BLaER1 treated with 17β-estradiol and CSF1 and Interleukin-3, amounts not matched to agents 10 nM and 100 nM (cell line): ENCODE results near the gene CBLB.

ENCODE experiments used
- H3K27ac ChIP-seq, 11 experiments: shearing (Covaris generic); formaldehyde crosslinking; 2 replicates each; pipeline ENCODE4 v1.8.1; 2022
- H3K27me3 ChIP-seq, 11 experiments: shearing (Covaris generic); formaldehyde crosslinking; 2 replicates each; pipeline ENCODE4 v1.8.1; 2022
- H3K36me3 ChIP-seq, 11 experiments: shearing (Covaris generic); formaldehyde crosslinking; 2 replicates each; pipeline ENCODE4 v1.8.1; 2022
- H3K4me1 ChIP-seq, 10 experiments: shearing (Covaris generic); formaldehyde crosslinking; 2 replicates each; pipeline ENCODE4 v1.8.1; 2022
- H3K4me2 ChIP-seq, 11 experiments: shearing (Covaris generic); formaldehyde crosslinking; 2 replicates each; pipeline ENCODE4 v1.8.1; 2022
- H3K4me3 ChIP-seq, 10 experiments: shearing (Covaris generic); formaldehyde crosslinking; 2 replicates each; pipeline ENCODE4 v1.8.1; 2022
- H3K9ac ChIP-seq, 11 experiments: shearing (Covaris generic); formaldehyde crosslinking; 2 replicates each; pipeline ENCODE4 v1.8.1; 2022
- H3K9me3 ChIP-seq, 11 experiments: shearing (Covaris generic); formaldehyde crosslinking; replicated peaks in 1 of 11; 2 replicates each; pipeline ENCODE4 v1.8.1; 2022
- H4K20me1 ChIP-seq, 11 experiments: shearing (Covaris generic); formaldehyde crosslinking; 2 replicates each; pipeline ENCODE4 v1.8.1; 2022
- Cebpa-rat ChIP-seq, 11 experiments: shearing (Covaris generic); IDR thresholded peaks; 2 replicates each; pipeline ENCODE4 v1.8.1; 2022

CBLB gene

DNA sequence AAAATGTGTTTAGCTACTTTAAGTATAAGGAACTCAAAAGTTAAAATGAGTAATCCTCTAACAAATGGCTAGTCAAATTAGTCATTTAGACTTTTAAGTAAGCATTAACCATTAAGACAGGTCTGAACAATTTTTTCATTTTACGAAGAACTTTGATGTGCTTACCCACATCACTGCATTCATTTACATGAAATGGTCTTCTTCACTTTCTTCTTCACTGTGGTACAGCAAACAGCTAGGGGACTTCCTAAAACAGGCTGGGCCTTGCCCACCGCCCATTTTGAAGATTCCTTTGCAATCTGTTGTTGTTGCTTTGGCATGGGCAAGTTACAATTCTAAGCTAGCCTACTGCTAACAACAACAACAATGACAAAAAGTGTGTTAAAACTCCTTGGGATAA lies 67.4 kb downstream of the CBLB start:
- H3K4me1 ChIP-seq = peaks cover 8 to 52% (median 35%) of the 10 kb centered on the region in 10 experiments
- peaks cover 0 to 18% (median 2%) of the 10 kb centered on the region in 11 experiments; a peak in 5 of 22 replicates for H3K36me3 ChIP-seq
- TF ChIP-seq Cebpa-rat (IDR thresholded peaks at IDR 0.05) = no peak
- no peak overlapping the region for H3K4me2 ChIP-seq
- H3K27ac ChIP-seq = no peak overlapping the region
- H3K27me3 ChIP-seq = no peaks in the 10 kb centered on the region
- no peak overlapping the region for H3K4me3 ChIP-seq
- peaks cover 0 to 80% (median 0%) of the 10 kb centered on the region in 11 experiments; a peak in 3 of 22 replicates for H4K20me1 ChIP-seq
- H3K9me3 ChIP-seq = peaks cover 0 to 15% (median 8%) of the 10 kb centered on the region in 11 experiments; a peak in 15 of 22 replicates
- H3K9ac ChIP-seq = no peak overlapping the region

DNA sequence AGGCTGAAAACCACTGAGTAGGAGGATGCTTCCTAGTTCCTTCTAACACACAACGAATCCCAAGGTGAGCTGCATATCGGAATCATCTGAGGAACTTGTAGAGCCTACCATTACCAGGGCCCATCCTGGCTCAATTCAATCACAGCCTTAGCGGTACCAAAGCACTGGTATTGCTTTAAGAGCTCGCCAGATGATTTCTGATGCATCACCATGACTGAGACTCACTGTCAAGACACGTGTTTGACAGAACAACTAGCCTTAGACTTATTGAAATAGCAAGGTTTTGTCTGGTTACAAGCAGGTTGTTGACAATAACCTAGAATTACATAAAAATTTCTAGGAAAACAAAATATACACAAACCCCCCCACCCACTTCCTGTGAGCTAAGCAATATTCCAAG lies 68.5 kb downstream of the CBLB start:
- peaks cover 8 to 49% (median 31%) of the 10 kb centered on the region in 10 experiments for H3K4me1 ChIP-seq
- peaks cover 0 to 80% (median 0%) of the 10 kb centered on the region in 11 experiments; a peak in 3 of 22 replicates for H4K20me1 ChIP-seq
- no peak overlapping the region for H3K9ac ChIP-seq
- peaks cover 0 to 20% (median 6%) of the 10 kb centered on the region in 11 experiments; a peak in 6 of 22 replicates for H3K36me3 ChIP-seq
- peaks cover 5 to 25% (median 17%) of the 10 kb centered on the region in 11 experiments; a peak in 20 of 22 replicates for H3K9me3 ChIP-seq
- H3K27ac ChIP-seq = no peak overlapping the region; a peak in 1 of 22 replicates
- TF ChIP-seq Cebpa-rat (IDR thresholded peaks at IDR 0.05) = no peak
- H3K27me3 ChIP-seq = no peaks in the 10 kb centered on the region
- H3K4me2 ChIP-seq = no peak overlapping the region
- no peak overlapping the region for H3K4me3 ChIP-seq

- Histone ChIP-seq H3K9ac (no peak overlapping the region; a peak in 1 of 22 replicates), H3K36me3 (peaks cover 0 to 15% (median 6%) of the 10 kb centered on the region in 11 experiments; a peak in 6 of 22 replicates), H3K9me3 (peaks cover 5 to 20% (median 17%) of the 10 kb centered on the region in 11 experiments; a peak in 20 of 22 replicates), H3K27ac (peak overlapping the region in 4 of 11 experiments; percentile 49 to 62 (median 56); a peak in 6 of 22 replicates), H4K20me1 (peaks cover 0 to 84% (median 0%) of the 10 kb centered on the region in 11 experiments; a peak in 3 of 22 replicates), H3K4me3 (no peak overlapping the region), H3K4me1 (peaks cover 8 to 49% (median 31%) of the 10 kb centered on the region in 10 experiments), H3K4me2 (peak overlapping the region in 8 of 11 experiments; percentile 24 to 75 (median 63); a peak in 11 of 22 replicates), H3K27me3 (no peaks in the 10 kb centered on the region)
- no peak for TF ChIP-seq Cebpa-rat (IDR thresholded peaks at IDR 0.05)
These were observed 69.5 kb downstream of the CBLB start for GRCh38 chr3:105799286-105799685.

DNA sequence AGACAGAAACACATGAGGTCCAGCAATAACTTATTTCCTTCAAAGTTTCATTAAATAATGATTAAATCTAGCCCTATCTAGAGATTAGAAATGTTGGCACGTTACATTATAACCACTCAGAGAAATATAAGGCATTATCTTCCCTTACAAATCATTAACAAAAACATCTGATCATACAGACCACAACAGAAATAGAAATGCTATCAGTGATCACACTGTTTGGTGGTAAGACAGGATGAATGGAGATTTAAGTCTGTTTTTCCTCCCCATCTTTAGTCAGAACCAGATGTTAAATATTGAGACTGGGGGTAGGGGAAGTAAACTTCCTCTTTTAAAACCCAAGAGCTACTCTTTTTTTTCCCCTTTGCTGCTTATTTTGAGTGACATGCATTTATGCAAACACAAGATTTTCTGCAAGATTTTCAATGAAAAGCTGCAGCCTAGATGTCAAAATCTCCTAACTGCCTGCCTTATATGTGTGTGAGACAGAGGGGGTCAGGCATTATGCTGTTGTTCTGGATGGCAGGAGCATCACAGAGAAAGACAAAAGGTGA lies 70.4 kb downstream of the CBLB start:
- H3K27ac ChIP-seq = peak overlapping the region in 10 of 11 experiments; percentile 33 to 63 (median 56); a peak in 19 of 22 replicates
- no peaks in the 10 kb centered on the region for H3K27me3 ChIP-seq
- H3K4me3 ChIP-seq = no peak overlapping the region
- peaks cover 0 to 15% (median 3%) of the 10 kb centered on the region in 11 experiments; a peak in 6 of 22 replicates for H3K36me3 ChIP-seq
- H4K20me1 ChIP-seq = peaks cover 0 to 87% (median 0%) of the 10 kb centered on the region in 11 experiments; a peak in 3 of 22 replicates
- peak overlapping the region in 4 of 11 experiments; percentile 12 to 61 (median 32); a peak in 4 of 22 replicates for H3K9ac ChIP-seq
- TF ChIP-seq Cebpa-rat (IDR thresholded peaks at IDR 0.05) = no peak
- H3K4me1 ChIP-seq = peaks cover 8 to 49% (median 32%) of the 10 kb centered on the region in 10 experiments
- peak overlapping the region; percentile 44 to 75 (median 61); a peak in 20 of 22 replicates for H3K4me2 ChIP-seq
- peaks cover 5 to 20% (median 17%) of the 10 kb centered on the region in 11 experiments; a peak in 20 of 22 replicates for H3K9me3 ChIP-seq

DNA sequence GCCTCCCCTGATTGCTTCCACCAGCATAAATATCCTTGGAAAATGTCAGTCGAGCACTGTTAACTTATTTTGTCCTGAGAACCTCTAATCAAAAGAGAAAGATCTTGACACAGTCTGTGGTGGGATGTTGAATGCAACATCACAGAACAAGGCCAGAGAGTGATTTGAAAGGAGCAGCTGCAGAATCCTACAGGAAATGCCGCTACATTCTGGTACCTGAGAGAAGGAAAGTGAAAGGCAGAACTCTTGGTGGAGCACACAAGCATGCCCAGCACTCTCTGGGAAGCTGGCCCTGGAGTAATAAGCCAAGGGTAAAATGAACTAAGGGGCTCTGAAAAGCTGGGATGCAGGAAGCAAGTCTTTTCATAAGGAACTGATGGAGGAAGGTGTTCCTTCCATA lies 75.8 kb downstream of the CBLB start:
- peaks cover 13 to 45% (median 36%) of the 10 kb centered on the region in 10 experiments; a peak in 19 of 20 replicates for H3K4me1 ChIP-seq
- peaks cover 5 to 20% (median 17%) of the 10 kb centered on the region in 11 experiments; a peak in 20 of 22 replicates for H3K9me3 ChIP-seq
- TF ChIP-seq Cebpa-rat (IDR thresholded peaks at IDR 0.05) = no peak
- H4K20me1 ChIP-seq = peaks cover 0 to 96% (median 0%) of the 10 kb centered on the region in 11 experiments; a peak in 6 of 22 replicates
- peak overlapping the region in 2 of 11 experiments; percentile 34 to 71; a peak in 2 of 22 replicates for H3K4me2 ChIP-seq
- H3K9ac ChIP-seq = no peak overlapping the region
- H3K27ac ChIP-seq = no peak overlapping the region
- no peaks in the 10 kb centered on the region for H3K27me3 ChIP-seq
- H3K4me3 ChIP-seq = no peak overlapping the region
- H3K36me3 ChIP-seq = peaks cover 0 to 12% (median 5%) of the 10 kb centered on the region in 11 experiments; a peak in 6 of 22 replicates

DNA sequence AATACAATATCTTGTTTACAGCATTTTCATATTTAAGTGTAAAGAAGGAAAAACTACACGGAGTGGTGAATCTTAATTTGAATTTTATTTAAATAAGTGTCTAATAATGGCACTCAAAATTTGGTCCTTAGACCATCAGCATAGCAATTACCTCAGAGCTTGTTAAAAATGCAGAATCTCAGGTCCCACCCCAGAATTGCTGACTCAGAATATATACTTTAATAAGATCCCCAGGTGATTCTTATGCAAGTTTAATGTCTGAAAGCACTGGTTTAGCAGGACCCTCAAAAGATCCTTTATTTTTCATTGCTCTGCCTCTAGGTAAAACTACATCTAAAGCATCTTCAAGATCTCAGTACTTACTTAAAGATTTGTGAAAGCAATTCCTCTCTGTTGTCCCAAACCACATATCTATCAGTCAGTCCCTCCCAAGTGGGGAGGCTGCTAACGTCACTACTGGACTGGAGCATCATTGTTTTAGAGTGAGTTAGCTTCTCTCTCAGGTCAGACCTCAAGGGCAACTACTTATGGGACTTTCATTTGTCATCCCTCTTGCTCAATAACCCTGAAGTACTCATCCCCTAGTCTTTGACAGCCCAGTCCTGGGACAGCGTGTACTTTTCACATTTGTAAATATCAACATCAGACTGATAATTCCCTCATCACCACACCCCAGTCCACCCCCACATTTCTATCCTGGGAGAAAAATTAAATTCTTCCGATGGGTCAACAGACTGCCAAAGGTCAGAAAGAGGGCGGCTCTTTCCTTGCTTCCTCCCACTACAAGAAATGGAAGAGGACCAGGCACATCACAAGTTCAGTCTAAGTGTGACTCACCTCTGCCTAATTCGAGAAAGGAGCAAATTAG lies 76.7 kb downstream of the CBLB start:
- Histone ChIP-seq H3K27me3 (no peaks in the 10 kb centered on the region), H3K4me3 (no peak overlapping the region), H3K4me1 (peaks cover 9 to 37% (median 29%) of the 10 kb centered on the region in 10 experiments; a peak in 18 of 20 replicates), H4K20me1 (peaks cover 0 to 97% (median 0%) of the 10 kb centered on the region in 11 experiments; a peak in 6 of 22 replicates), H3K36me3 (peaks cover 0 to 11% (median 5%) of the 10 kb centered on the region in 11 experiments; a peak in 6 of 22 replicates), H3K4me2 (peak overlapping the region in 7 of 11 experiments; percentile 17 to 71 (median 38); a peak in 11 of 22 replicates), H3K9ac (no peak overlapping the region), H3K27ac (peak overlapping the region in 1 of 11 experiments; percentile 15; a peak in 1 of 22 replicates), H3K9me3 (peaks cover 5 to 19% (median 15%) of the 10 kb centered on the region in 11 experiments; a peak in 20 of 22 replicates)
- no peak; a peak in 1 of 22 replicates for TF ChIP-seq Cebpa-rat (IDR thresholded peaks at IDR 0.05)

DNA sequence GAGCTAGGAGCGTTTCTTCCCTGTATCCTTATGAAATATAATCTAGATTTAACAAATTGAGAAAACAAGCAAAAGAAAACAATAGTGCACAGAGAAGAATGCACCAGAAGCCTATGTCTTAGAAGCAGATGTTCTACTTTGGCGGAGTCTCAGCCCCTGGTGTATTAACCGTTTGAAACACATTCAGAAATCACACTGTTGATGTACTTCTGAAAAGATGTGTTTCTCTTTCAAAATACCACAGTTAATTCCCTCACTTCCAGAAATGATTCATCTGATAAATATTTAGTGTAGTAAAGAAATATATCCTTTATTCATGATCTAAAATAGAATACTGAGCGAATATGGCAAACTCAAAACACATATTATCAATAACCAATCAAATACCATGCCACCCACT lies 77.7 kb downstream of the CBLB start:
- Histone ChIP-seq H3K4me3 (no peak overlapping the region), H3K36me3 (peaks cover 0 to 8% (median under 1%) of the 10 kb centered on the region in 11 experiments; a peak in 6 of 22 replicates), H3K27me3 (no peaks in the 10 kb centered on the region), H4K20me1 (peaks cover 0 to 99% (median 0%) of the 10 kb centered on the region in 11 experiments; a peak in 6 of 22 replicates), H3K9ac (peak overlapping the region in 1 of 11 experiments; percentile 10; a peak in 1 of 22 replicates), H3K4me1 (peaks cover 9 to 32% (median 28%) of the 10 kb centered on the region in 10 experiments; a peak in 17 of 20 replicates), H3K4me2 (peak overlapping the region in 6 of 11 experiments; percentile 31 to 71 (median 40); a peak in 12 of 22 replicates), H3K27ac (no peak overlapping the region), H3K9me3 (peaks cover 3 to 9% (median 6%) of the 10 kb centered on the region in 11 experiments; a peak in 20 of 22 replicates)
- TF ChIP-seq Cebpa-rat (IDR thresholded peaks at IDR 0.05) = no peak

- no peak overlapping the region for H3K27ac ChIP-seq
- TF ChIP-seq Cebpa-rat (IDR thresholded peaks at IDR 0.05) = no peak
- peak overlapping the region in 6 of 11 experiments; percentile 31 to 71 (median 40); a peak in 11 of 22 replicates for H3K4me2 ChIP-seq
- no peak overlapping the region for H3K4me3 ChIP-seq
- peaks cover 9 to 32% (median 28%) of the 10 kb centered on the region in 10 experiments; a peak in 17 of 20 replicates for H3K4me1 ChIP-seq
- H3K9me3 ChIP-seq = peaks cover 0 to 3% (median 0%) of the 10 kb centered on the region in 11 experiments; a peak in 5 of 22 replicates
- H3K27me3 ChIP-seq = no peaks in the 10 kb centered on the region
- peaks cover 0 to 100% (median 0%) of the 10 kb centered on the region in 11 experiments; a peak in 6 of 22 replicates for H4K20me1 ChIP-seq
- H3K9ac ChIP-seq = no peak overlapping the region
- H3K36me3 ChIP-seq = peaks cover 0 to 6% (median 0%) of the 10 kb centered on the region in 11 experiments; a peak in 5 of 22 replicates
These were observed 78.3 kb downstream of the CBLB start for GRCh38 chr3:105790534-105790933.
